HEK293 (cell line): Measurements from ENCODE around the gene SORT1.

Experiments
- WT1 ChIP-seq: fragments of 450-650 bp; formaldehyde crosslinking; IDR thresholded peaks from 2 replicates; pipeline ENCODE4 v1.5.1; 2016; ENCODE audit warnings: missing biosample characterization, missing genetic modification characterization
- YY1 ChIP-seq: fragments of 450-650 bp; formaldehyde crosslinking; IDR thresholded peaks from 2 replicates; pipeline ENCODE4 v1.5.1; 2018; ENCODE audit warnings: missing biosample characterization, missing genetic modification characterization
- ZBTB7A ChIP-seq: fragments of 450-650 bp; formaldehyde crosslinking; IDR thresholded peaks from 2 replicates; pipeline ENCODE4 v1.5.1; 2016; ENCODE audit warnings: low read depth, missing biosample characterization, missing genetic modification characterization
- ZNF10 ChIP-seq: fragments of 450-650 bp; formaldehyde crosslinking; IDR thresholded peaks from 2 replicates; pipeline ENCODE4 v1.5.1; 2017; ENCODE audit warnings: missing biosample characterization, missing genetic modification characterization
- ZNF121 ChIP-seq: fragments of 450-650 bp; formaldehyde crosslinking; IDR thresholded peaks from 2 replicates; pipeline ENCODE4 v1.5.1; 2016; ENCODE audit warnings: missing biosample characterization, missing genetic modification characterization
- ZNF274 ChIP-seq, 2 experiments: fragments of 200-500 bp in 1 of 2; fragments of 450-650 bp in 1 of 2; sonication (Bioruptor generic) in 1 of 2; formaldehyde crosslinking in 1 of 2; IDR thresholded peaks; 2 replicates each; pipeline versions ENCODE4 v1.5.1 to v1.6.1; 2014 to 2016; ENCODE audit warnings: borderline replicate concordance in 1 of 2, inconsistent platforms in 1 of 2, low read length in 1 of 2, missing biosample characterization in 1 of 2, missing genetic modification characterization in 1 of 2
- ZNF529 ChIP-seq: fragments of 450-650 bp; formaldehyde crosslinking; IDR thresholded peaks from 2 replicates; pipeline ENCODE4 v1.5.1; 2017; ENCODE audit warnings: missing genetic modification characterization, missing biosample characterization; ENCODE audit not compliant: insufficient replicate concordance
- ZNF707 ChIP-seq: fragments of 450-650 bp; formaldehyde crosslinking; IDR thresholded peaks from 2 replicates; pipeline ENCODE4 v1.5.1; 2016; ENCODE audit warnings: missing biosample characterization, missing genetic modification characterization
- TF ChIP-seq, protein P1 (sequence below): fragments of 450-650 bp; formaldehyde crosslinking; IDR thresholded peaks from 2 replicates; pipeline ENCODE4 v1.5.1; 2016; ENCODE audit warnings: missing biosample characterization, missing genetic modification characterization
- TF ChIP-seq, protein P2 (sequence below): fragments of 450-650 bp; formaldehyde crosslinking; IDR thresholded peaks from 2 replicates; pipeline ENCODE4 v1.5.1; 2016; ENCODE audit warnings: missing biosample characterization, missing genetic modification characterization
- TF ChIP-seq, protein P3 (sequence below): fragments of 450-650 bp; formaldehyde crosslinking; IDR thresholded peaks from 2 replicates; pipeline ENCODE4 v1.5.1; 2016; ENCODE audit warnings: missing biosample characterization, missing genetic modification characterization
- TF ChIP-seq, protein P4 (sequence below): fragments of 450-650 bp; formaldehyde crosslinking; IDR thresholded peaks from 2 replicates; pipeline ENCODE4 v1.5.1; 2017; ENCODE audit warnings: missing biosample characterization, missing genetic modification characterization

DNA sequence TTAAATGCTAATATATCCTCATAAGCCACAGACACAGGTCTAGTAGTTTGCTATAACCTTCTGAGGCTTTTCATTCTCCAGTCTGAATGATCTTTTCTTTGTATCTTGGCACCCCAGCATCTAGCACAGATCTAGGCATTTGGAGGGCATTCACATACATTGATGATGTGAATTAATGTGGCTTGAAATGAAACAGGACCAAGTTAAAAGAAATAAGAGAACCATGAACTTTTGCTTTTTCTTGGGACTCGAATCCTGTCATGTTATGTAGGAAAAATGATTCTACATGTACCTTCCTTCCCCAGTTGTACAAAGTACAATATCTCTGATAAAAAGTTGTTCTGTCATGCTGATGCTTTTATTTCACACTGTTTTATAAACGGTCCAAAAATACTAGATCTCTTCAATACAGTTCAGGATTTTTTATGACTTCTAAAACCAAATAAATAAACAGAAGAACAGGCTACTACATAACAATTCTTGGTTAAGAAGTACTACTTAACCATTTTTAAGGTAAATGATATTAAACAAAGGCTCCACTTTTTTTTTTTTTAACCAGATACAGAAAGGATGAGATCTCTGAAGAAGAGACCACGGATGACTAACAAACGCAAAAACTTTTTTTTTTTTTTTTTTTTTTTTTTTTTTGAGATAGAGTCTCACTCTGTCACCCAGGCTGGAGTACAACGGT lies 3.0 kb downstream of the SORT1 start:
- TF ChIP-seq ZBTB7A (tag by site-specific recombination) (no peak), YY1 (tag by site-specific recombination) (no peak), ZNF529 (no peak), ZNF10 (tag by site-specific recombination) (no peak), ZNF707 (tag by site-specific recombination) (no peak), ZNF121 (tag by site-specific recombination) (no peak), WT1 (no peak), ZNF274 (IDR thresholded peaks at IDR 0.05; ENCODE audit: low read length) (no peak), ZNF274 (tag by site-specific recombination; IDR thresholded peaks at IDR 0.05; ENCODE audit: borderline replicate concordance) (no peak)
- TF ChIP-seq, protein P1, sequence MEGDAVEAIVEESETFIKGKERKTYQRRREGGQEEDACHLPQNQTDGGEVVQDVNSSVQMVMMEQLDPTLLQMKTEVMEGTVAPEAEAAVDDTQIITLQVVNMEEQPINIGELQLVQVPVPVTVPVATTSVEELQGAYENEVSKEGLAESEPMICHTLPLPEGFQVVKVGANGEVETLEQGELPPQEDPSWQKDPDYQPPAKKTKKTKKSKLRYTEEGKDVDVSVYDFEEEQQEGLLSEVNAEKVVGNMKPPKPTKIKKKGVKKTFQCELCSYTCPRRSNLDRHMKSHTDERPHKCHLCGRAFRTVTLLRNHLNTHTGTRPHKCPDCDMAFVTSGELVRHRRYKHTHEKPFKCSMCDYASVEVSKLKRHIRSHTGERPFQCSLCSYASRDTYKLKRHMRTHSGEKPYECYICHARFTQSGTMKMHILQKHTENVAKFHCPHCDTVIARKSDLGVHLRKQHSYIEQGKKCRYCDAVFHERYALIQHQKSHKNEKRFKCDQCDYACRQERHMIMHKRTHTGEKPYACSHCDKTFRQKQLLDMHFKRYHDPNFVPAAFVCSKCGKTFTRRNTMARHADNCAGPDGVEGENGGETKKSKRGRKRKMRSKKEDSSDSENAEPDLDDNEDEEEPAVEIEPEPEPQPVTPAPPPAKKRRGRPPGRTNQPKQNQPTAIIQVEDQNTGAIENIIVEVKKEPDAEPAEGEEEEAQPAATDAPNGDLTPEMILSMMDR, result no peak
- TF ChIP-seq, protein P2, sequence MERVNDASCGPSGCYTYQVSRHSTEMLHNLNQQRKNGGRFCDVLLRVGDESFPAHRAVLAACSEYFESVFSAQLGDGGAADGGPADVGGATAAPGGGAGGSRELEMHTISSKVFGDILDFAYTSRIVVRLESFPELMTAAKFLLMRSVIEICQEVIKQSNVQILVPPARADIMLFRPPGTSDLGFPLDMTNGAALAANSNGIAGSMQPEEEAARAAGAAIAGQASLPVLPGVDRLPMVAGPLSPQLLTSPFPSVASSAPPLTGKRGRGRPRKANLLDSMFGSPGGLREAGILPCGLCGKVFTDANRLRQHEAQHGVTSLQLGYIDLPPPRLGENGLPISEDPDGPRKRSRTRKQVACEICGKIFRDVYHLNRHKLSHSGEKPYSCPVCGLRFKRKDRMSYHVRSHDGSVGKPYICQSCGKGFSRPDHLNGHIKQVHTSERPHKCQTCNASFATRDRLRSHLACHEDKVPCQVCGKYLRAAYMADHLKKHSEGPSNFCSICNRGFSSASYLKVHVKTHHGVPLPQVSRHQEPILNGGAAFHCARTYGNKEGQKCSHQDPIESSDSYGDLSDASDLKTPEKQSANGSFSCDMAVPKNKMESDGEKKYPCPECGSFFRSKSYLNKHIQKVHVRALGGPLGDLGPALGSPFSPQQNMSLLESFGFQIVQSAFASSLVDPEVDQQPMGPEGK (tag by site-specific recombination), result no peak
- TF ChIP-seq, protein P3, sequence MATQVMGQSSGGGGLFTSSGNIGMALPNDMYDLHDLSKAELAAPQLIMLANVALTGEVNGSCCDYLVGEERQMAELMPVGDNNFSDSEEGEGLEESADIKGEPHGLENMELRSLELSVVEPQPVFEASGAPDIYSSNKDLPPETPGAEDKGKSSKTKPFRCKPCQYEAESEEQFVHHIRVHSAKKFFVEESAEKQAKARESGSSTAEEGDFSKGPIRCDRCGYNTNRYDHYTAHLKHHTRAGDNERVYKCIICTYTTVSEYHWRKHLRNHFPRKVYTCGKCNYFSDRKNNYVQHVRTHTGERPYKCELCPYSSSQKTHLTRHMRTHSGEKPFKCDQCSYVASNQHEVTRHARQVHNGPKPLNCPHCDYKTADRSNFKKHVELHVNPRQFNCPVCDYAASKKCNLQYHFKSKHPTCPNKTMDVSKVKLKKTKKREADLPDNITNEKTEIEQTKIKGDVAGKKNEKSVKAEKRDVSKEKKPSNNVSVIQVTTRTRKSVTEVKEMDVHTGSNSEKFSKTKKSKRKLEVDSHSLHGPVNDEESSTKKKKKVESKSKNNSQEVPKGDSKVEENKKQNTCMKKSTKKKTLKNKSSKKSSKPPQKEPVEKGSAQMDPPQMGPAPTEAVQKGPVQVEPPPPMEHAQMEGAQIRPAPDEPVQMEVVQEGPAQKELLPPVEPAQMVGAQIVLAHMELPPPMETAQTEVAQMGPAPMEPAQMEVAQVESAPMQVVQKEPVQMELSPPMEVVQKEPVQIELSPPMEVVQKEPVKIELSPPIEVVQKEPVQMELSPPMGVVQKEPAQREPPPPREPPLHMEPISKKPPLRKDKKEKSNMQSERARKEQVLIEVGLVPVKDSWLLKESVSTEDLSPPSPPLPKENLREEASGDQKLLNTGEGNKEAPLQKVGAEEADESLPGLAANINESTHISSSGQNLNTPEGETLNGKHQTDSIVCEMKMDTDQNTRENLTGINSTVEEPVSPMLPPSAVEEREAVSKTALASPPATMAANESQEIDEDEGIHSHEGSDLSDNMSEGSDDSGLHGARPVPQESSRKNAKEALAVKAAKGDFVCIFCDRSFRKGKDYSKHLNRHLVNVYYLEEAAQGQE, result no peak
- TF ChIP-seq, protein P4, sequence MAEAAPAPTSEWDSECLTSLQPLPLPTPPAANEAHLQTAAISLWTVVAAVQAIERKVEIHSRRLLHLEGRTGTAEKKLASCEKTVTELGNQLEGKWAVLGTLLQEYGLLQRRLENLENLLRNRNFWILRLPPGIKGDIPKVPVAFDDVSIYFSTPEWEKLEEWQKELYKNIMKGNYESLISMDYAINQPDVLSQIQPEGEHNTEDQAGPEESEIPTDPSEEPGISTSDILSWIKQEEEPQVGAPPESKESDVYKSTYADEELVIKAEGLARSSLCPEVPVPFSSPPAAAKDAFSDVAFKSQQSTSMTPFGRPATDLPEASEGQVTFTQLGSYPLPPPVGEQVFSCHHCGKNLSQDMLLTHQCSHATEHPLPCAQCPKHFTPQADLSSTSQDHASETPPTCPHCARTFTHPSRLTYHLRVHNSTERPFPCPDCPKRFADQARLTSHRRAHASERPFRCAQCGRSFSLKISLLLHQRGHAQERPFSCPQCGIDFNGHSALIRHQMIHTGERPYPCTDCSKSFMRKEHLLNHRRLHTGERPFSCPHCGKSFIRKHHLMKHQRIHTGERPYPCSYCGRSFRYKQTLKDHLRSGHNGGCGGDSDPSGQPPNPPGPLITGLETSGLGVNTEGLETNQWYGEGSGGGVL (tag by site-specific recombination), result no peak
